Suprapubic skin (tissue), 4 donors: ENCODE measurements around the gene PPP2R2C. TPM values are rescaled to one million over a fixed set of nuclear protein-coding genes. Genes with fewer than 3 reads are reported as not detected.

Experiments
- DNase-seq, 2 donors: peaks; one replicate each; pipeline ENCODE4 v3.0.0-alpha.2; 2019; ENCODE audit warnings: low spot score in 2 of 2
- H3K27ac ChIP-seq: fragments of 200-600 bp; sonication (generic); one replicate; pipeline ENCODE4 v1.5.1; 2019
- H3K27me3 ChIP-seq: fragments of 200-600 bp; sonication (generic); one replicate; pipeline ENCODE4 v1.5.1; 2019
- H3K36me3 ChIP-seq: fragments of 200-600 bp; sonication (generic); one replicate; pipeline ENCODE4 v1.5.1; 2019
- H3K4me1 ChIP-seq: fragments of 200-600 bp; sonication (generic); one replicate; pipeline ENCODE4 v1.5.1; 2019
- H3K4me3 ChIP-seq: fragments of 200-600 bp; sonication (generic); one replicate; pipeline ENCODE4 v1.5.1; 2019; ENCODE audit warnings: mild to moderate bottlenecking
- H3K9me3 ChIP-seq: fragments of 200-600 bp; sonication (generic); one replicate; pipeline ENCODE4 v1.5.1; 2019
- CTCF ChIP-seq, 2 donors: fragments of 200-600 bp in 1 of 2; fragments of 450-650 bp in 1 of 2; sonication (generic) in 1 of 2; IDR thresholded peaks; one replicate each; pipeline ENCODE4 v1.5.1; 2016 to 2019; ENCODE audit warnings: antibody characterized with exemption in 2 of 2, mild to moderate bottlenecking in 1 of 2, moderate library complexity in 1 of 2
- EP300 ChIP-seq: sonication (generic); formaldehyde crosslinking; IDR thresholded peaks from one replicate; pipeline ENCODE4 v1.6.1; 2017; ENCODE audit warnings: antibody characterized with exemption
- POLR2A ChIP-seq, 2 donors: fragments of 450-650 bp; IDR thresholded peaks; one replicate each; pipeline ENCODE4 v1.6.1; 2017; ENCODE audit warnings: antibody characterized with exemption in 2 of 2, mild to moderate bottlenecking in 2 of 2, moderate library complexity in 2 of 2
- POLR2AphosphoS5 ChIP-seq, 3 donors: sonication (generic); formaldehyde crosslinking; IDR thresholded peaks; one replicate each; pipeline ENCODE4 v1.6.1; 2017; ENCODE audit warnings: antibody characterized with exemption in 3 of 3
- WGBS: methylation state at CpG from one replicate; pipeline ENCODE4 v1.1.5; 2018; 5-methylcytosine and 5-hydroxymethylcytosine counted together
- total RNA-seq, 4 donors: library from RNA; depleted of rRNA; stranded (reverse); fragments of >200 nt; gene quantifications; one replicate each; pipeline ENCODE4 v1.1.0, GENCODE V29; 2016

The PPP2R2C gene
- total RNA-seq, 4 donors from 2014 or later = 42.5 to 81.5 (median 61.0) TPM

DNA sequence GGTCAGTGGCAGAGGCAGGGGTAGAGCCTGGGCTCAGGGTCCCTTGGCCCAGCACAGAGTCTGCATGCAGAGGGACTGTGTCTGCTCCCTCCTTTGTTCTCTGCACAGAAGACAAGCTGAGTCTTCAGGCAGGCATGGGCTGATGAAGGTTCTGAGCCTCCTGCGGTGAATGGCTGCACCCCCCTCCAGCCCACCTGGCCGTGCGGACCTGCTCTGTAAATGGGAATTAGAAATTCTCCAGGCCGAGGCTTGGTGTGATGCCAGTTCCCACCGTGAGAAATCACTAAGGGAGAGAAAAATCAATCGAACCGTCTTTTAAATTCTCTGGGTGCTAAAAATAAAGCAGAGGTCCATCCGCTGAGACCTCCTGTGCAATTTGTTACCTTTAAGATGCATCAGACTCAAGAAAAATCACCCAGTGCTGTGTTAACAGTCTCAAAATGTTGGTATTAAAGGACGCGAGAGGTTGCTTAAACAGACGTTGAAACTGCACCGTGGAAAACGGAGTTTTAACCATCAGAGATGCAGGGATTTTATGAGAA is 106.8 kb downstream of the PPP2R2C start:
- H3K4me3 ChIP-seq = no peak overlapping the region
- no peaks in the 10 kb centered on the region for H3K9me3 ChIP-seq
- H3K27ac ChIP-seq = no peak overlapping the region
- TF ChIP-seq EP300 = no peak
- TF ChIP-seq POLR2AphosphoS5 (IDR thresholded peaks at IDR 0.05) = no peak
- TF ChIP-seq POLR2A (IDR thresholded peaks at IDR 0.05) = no peak
- TF ChIP-seq CTCF (IDR thresholded peaks at IDR 0.05) = no peak
- 89% methylated on average over 13 of the region's 13 CpGs for WGBS
- H3K27me3 ChIP-seq = peaks cover 11% of the 10 kb centered on the region
- H3K4me1 ChIP-seq = no peaks in the 10 kb centered on the region
- H3K36me3 ChIP-seq = no peaks in the 10 kb centered on the region
- no peak for DNase-seq

GRCh38 chr4:6364581-6364980 is 107.8 kb downstream of the PPP2R2C start:
- Histone ChIP-seq H3K4me3 (no peak overlapping the region), H3K36me3 (no peaks in the 10 kb centered on the region), H3K4me1 (no peaks in the 10 kb centered on the region), H3K27me3 (peaks cover 11% of the 10 kb centered on the region), H3K9me3 (no peaks in the 10 kb centered on the region), H3K27ac (no peak overlapping the region)
- TF ChIP-seq POLR2A (IDR thresholded peaks at IDR 0.05) = no peak
- no peak for TF ChIP-seq CTCF (IDR thresholded peaks at IDR 0.05)
- no peak for TF ChIP-seq EP300
- no peak for TF ChIP-seq POLR2AphosphoS5 (IDR thresholded peaks at IDR 0.05)
- DNase-seq = no peak
- 88% methylated on average over 2 of the region's 8 CpGs for WGBS

DNA sequence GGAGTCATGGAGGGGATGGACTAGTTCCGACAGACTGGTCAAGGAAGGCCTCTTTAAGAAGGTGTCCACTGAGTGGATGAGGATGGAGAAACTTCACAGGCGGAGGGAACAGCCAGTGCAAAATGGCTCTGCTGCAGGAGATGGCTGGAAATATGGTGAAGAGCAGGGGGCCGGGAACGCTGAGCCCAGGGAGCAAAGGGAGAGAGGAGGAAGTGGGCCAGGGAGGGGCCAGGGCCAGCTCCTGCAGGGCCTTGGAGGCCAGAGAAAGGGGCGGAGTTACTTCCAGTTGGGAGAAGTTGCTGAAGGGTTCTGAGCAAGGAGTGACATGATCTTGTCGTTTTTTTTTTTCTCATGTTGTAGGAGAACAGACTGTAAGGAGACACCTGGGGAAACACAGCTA is 108.3 kb downstream of the PPP2R2C start:
- no peak for TF ChIP-seq CTCF (IDR thresholded peaks at IDR 0.05)
- no peaks in the 10 kb centered on the region for H3K9me3 ChIP-seq
- H3K36me3 ChIP-seq = no peaks in the 10 kb centered on the region
- no peak overlapping the region for H3K27ac ChIP-seq
- no peak for DNase-seq
- H3K4me1 ChIP-seq = no peaks in the 10 kb centered on the region
- no peak overlapping the region for H3K4me3 ChIP-seq
- WGBS = 77% methylated on average over 6 of the region's 6 CpGs
- H3K27me3 ChIP-seq = peaks cover 11% of the 10 kb centered on the region

DNA sequence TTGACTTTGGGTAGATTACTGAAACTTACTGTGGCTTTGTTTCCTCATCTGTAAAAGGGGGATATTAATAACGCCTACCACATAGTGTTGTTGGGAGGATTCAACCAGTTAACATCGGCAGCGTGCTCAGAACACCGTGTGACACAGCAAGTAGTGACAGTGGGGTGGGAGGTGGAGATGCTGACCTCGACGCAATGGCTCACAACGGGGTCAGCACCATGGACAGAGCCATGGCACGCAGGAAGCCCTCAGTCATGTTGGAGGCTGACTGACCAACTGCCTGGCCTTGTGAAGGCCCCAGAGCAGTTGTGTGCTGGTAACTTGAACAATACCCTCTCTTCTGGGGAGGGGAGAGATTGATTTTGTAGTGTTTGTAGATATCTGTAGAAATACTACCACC is 109.5 kb downstream of the PPP2R2C start:
- TF ChIP-seq CTCF (IDR thresholded peaks at IDR 0.05) (no peak), EP300 (no peak), POLR2A (IDR thresholded peaks at IDR 0.05) (no peak), POLR2AphosphoS5 (IDR thresholded peaks at IDR 0.05) (no peak)
- H3K36me3 ChIP-seq = no peaks in the 10 kb centered on the region
- no peaks in the 10 kb centered on the region for H3K4me1 ChIP-seq
- WGBS = 29% methylated on average over 8 of the region's 8 CpGs
- peaks cover 8% of the 10 kb centered on the region for H3K27me3 ChIP-seq
- no peaks in the 10 kb centered on the region for H3K9me3 ChIP-seq
- no peak for DNase-seq
- no peak overlapping the region for H3K4me3 ChIP-seq
- H3K27ac ChIP-seq = no peak overlapping the region

GRCh38 chr4:6362243-6362885 is 110.0 kb downstream of the PPP2R2C start:
- H3K27me3 ChIP-seq = peaks cover 2% of the 10 kb centered on the region
- H3K27ac ChIP-seq = no peak overlapping the region
- no peak for TF ChIP-seq POLR2AphosphoS5 (IDR thresholded peaks at IDR 0.05)
- TF ChIP-seq EP300 = no peak
- TF ChIP-seq POLR2A (IDR thresholded peaks at IDR 0.05) = no peak
- TF ChIP-seq CTCF (IDR thresholded peaks at IDR 0.05) = no peak
- no peaks in the 10 kb centered on the region for H3K36me3 ChIP-seq
- no peaks in the 10 kb centered on the region for H3K4me1 ChIP-seq
- H3K4me3 ChIP-seq = no peak overlapping the region
- no peaks in the 10 kb centered on the region for H3K9me3 ChIP-seq
- no peak for DNase-seq
- 83% methylated on average over 6 of the region's 7 CpGs for WGBS
